ENCODE data around the gene MPIG6B. TPM values are rescaled to one million over a fixed set of nuclear protein-coding genes. Genes with fewer than 3 reads are reported as not detected.

Gene MPIG6B
- total and polyA plus RNA-seq, 8 donors = 0.05 to 0.06 TPM; not detected in 6

DNA sequence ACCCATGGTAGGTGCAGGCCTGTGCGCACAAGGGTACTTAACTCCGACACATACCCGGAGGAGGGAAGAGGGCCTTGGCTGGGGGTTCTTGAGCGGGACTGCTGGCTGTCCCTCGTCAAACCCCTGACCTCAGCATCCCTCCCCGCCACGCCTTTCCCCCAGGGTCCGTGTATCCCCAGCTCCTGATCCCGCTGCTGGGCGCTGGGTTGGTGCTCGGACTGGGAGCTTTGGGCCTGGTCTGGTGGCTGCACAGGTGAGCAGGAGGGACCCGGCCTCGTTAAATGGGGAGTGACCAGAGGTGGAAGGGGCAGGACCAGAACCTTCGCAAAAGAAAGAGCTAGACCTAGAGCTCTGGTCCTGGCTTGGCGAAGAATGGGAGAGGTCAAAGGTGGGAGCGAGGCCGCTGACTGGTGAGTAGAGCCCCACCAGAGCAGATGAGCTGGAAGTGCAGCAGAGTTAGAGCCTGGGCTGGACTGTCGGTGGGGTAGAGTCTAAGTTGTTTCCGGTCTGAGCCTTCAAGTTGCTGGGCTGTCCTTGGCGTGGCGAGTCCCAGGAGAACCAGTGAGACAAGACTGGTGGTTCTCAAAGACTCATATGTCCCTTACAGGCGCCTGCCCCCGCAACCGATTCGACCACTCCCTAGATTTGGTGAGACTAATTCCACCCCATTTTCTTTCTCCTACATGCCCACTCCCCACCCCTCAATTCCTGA, 963 bp downstream of the MPIG6B start:
- 80 to 85% methylated on average over 24 to 25 of the region's 25 CpGs for WGBS, 2 donors
- Histone ChIP-seq H3K4me3 (no peak overlapping the region), H3K27ac (no peak overlapping the region), H3K27me3 (no peaks in the 10 kb centered on the region), H3K36me3 (no peaks in the 10 kb centered on the region), H3K4me1 (no peaks in the 10 kb centered on the region), H3K9me3 (no peaks in the 10 kb centered on the region)
- TF ChIP-seq, protein P1, sequence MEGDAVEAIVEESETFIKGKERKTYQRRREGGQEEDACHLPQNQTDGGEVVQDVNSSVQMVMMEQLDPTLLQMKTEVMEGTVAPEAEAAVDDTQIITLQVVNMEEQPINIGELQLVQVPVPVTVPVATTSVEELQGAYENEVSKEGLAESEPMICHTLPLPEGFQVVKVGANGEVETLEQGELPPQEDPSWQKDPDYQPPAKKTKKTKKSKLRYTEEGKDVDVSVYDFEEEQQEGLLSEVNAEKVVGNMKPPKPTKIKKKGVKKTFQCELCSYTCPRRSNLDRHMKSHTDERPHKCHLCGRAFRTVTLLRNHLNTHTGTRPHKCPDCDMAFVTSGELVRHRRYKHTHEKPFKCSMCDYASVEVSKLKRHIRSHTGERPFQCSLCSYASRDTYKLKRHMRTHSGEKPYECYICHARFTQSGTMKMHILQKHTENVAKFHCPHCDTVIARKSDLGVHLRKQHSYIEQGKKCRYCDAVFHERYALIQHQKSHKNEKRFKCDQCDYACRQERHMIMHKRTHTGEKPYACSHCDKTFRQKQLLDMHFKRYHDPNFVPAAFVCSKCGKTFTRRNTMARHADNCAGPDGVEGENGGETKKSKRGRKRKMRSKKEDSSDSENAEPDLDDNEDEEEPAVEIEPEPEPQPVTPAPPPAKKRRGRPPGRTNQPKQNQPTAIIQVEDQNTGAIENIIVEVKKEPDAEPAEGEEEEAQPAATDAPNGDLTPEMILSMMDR (IDR thresholded peaks at IDR 0.05) = no peak
- DNase-seq (no peak), ATAC-seq (no peak), FAIRE-seq (no peak)
- intact Hi-C loops (cut with DNase I) = no loop called here

DNA sequence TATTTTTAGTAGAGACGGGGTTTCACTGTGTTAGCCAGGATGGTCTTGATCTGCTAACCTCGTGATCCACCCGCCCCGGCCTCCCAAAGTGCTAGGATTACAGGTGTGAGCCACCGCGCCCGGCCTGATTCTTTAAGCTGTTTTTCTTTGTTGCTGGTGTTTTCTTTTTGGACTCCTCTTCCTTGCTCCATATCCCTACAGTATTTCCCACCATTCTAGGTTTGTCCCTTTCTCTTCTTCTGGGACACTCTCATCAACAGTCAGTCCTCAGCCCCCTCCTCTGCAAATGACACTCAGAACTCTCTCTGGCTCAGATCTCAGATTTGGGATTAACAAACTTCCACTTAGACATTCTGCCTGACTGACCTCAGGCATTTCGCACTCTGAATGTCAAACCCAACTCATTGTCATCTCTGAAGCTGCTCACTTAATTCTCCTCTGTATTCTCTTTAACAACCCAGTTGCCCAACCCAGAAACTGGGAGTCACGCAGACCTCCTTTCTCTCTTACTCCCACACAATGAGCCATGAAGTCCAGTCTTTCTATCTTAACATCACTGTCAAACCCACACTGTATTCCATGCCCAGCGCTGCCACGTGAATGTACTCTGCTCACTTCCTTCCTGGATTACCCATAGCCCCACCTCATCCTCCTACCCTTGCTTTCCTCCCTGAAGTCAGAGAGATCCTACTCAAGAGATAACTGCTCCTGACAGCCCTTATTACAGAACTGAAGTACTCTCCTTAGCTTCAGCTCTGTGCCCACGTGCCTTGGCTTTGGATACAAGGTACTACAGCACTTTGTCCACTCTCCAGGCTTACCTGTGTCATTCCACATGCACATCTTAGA, 2.6 kb downstream of the MPIG6B start:
- Histone ChIP-seq H3K27me3 (no peaks in the 10 kb centered on the region), H3K4me1 (no peaks in the 10 kb centered on the region), H3K36me3 (no peaks in the 10 kb centered on the region), H3K4me3 (no peak overlapping the region), H3K9me3 (no peaks in the 10 kb centered on the region), H3K27ac (no peak overlapping the region)
- intact Hi-C loops (cut with DNase I) = no loop called here
- 81 to 86% methylated on average over 12 of the region's 12 CpGs for WGBS, 2 donors
- no peak for DNase-seq
- ATAC-seq = no peak
- TF ChIP-seq, protein P1 (IDR thresholded peaks at IDR 0.05) = no peak
- no peak for FAIRE-seq

GRCh38 chr6:31727034-31727716, 4.0 kb downstream of the MPIG6B start:
- intact Hi-C loops (cut with DNase I) = no loop called here
- WGBS, 2 donors = 78 to 79% methylated on average over 7 of the region's 7 CpGs
- no peak for FAIRE-seq
- no peaks in the 10 kb centered on the region for H3K4me1 ChIP-seq
- H3K27ac ChIP-seq = peak overlapping the region in 2 of 4 donors; percentile 38 to 84
- no peak overlapping the region for H3K4me3 ChIP-seq
- H3K9me3 ChIP-seq = no peaks in the 10 kb centered on the region
- no peak for DNase-seq
- H3K27me3 ChIP-seq = no peaks in the 10 kb centered on the region
- TF ChIP-seq, protein P1 (IDR thresholded peaks at IDR 0.05) = no peak
- peaks cover 0 to 7% (median 4%) of the 10 kb centered on the region in 3 donors for H3K36me3 ChIP-seq
- ATAC-seq = no peak

- intact Hi-C loops (cut with DNase I) = no loop called here
Observed at GRCh38 chr6:31727717-31728671, 4.8 kb downstream of the MPIG6B start.

More at GRCh38 chr6:31727717-31728671, 4.8 kb downstream of the MPIG6B start:
- H3K36me3 ChIP-seq = peaks cover 0 to 14% (median 12%) of the 10 kb centered on the region in 3 donors
- DNase-seq (peak in 1 of 6 donors; percentile 58), ATAC-seq (no peak), FAIRE-seq (no peak)
- no peaks in the 10 kb centered on the region for H3K4me1 ChIP-seq
- no peaks in the 10 kb centered on the region for H3K9me3 ChIP-seq
- H3K27ac ChIP-seq = peak overlapping the region in 2 of 4 donors; percentile 38 to 84
- H3K27me3 ChIP-seq = no peaks in the 10 kb centered on the region
- 74 to 77% methylated on average over 41 of the region's 41 CpGs for WGBS, 2 donors
- TF ChIP-seq, protein P1 (IDR thresholded peaks at IDR 0.05) = no peak
- H3K4me3 ChIP-seq = peak overlapping the region in 2 of 4 donors; percentile 56 to 66
